K562 (cell line): ENCODE results near the gene SDSL. TPM values are rescaled to one million over a fixed set of nuclear protein-coding genes. Genes with fewer than 3 reads are reported as not detected.

ENCODE experiments used
- ATAC-seq: fragments of 200-7000 bp; cut with Tn5 transposase; 3 replicates; pipeline ENCODE4 v1.9.1; 2020; ENCODE audit warnings: moderate library complexity
- BruUV-seq: library from RNA; stranded (reverse); fragments of 400-500 nt; replicated peaks from 2 replicates; lab custom pipeline; 2021; lab: Mats Ljungman, UMichigan
- CTCF ChIA-PET: fragments of 300-600 bp; formaldehyde crosslinking; extraction: SDS; loops from one replicate; lab custom pipeline; 2021; ENCODE audit warnings: low intra/inter-chr PET ratio; lab: Yijun Ruan, JAX
- POLR2A ChIA-PET: fragments of 300-600, 350-650 bp; sonication (Branson Sonifier 250); formaldehyde crosslinking; extraction: SDS; loops from one replicate; lab custom pipeline; 2021; ENCODE audit warnings: antibody characterized with exemption, inconsistent platforms; lab: Yijun Ruan, JAX
- DNase-seq, 4 experiments: peaks; one replicate each; pipeline versions ENCODE4 v3.0.0 to v3.0.0-alpha.2; 2011 to 2018; ENCODE audit warnings: low spot score in 3 of 4, mixed read lengths in 3 of 4; ENCODE audit errors: extremely low read depth in 1 of 4
- FAIRE-seq: peaks from 2 replicates; lab custom pipeline; 2011; peaks lifted over from hg19 to GRCh38; lab: Jason Lieb, UNC
- H2AFZ ChIP-seq: 2 replicates; pipeline ENCODE4 v1.6.0; 2011; ENCODE audit warnings: low read depth, low read length, control low read depth, inconsistent platforms
- H3K27ac ChIP-seq: fragments of 200-600 bp; 3 replicates; pipeline ENCODE4 v1.8.0; 2011; ENCODE audit warnings: low read depth, mild to moderate bottlenecking, control low read depth, inconsistent platforms, low read length, moderate library complexity, mixed read lengths; ENCODE audit errors: extremely low read depth
- H3K27me3 ChIP-seq, 2 experiments: fragments of 300-600 bp in 1 of 2; 2 replicates in 1 of 2; 3 replicates in 1 of 2; pipeline versions ENCODE4 v1.6.0 to v1.8.0; 2011; ENCODE audit warnings: inconsistent platforms in 2 of 2, low read length in 2 of 2, mild to moderate bottlenecking in 1 of 2, mixed read lengths in 1 of 2, moderate library complexity in 1 of 2; ENCODE audit not compliant: control insufficient read depth in 2 of 2, insufficient read depth in 2 of 2
- H3K36me3 ChIP-seq: fragments of 300-600 bp; 3 replicates; pipeline ENCODE4 v1.8.0; 2011; ENCODE audit warnings: mild to moderate bottlenecking, low read length, inconsistent platforms; ENCODE audit not compliant: control insufficient read depth, insufficient read depth
- H3K4me1 ChIP-seq, 2 experiments: fragments of 200-600 bp in 1 of 2; replicated peaks in 1 of 2; 2 replicates in 1 of 2; 3 replicates in 1 of 2; pipeline versions ENCODE4 v1.5.1 to v1.8.0; 2011; ENCODE audit warnings: inconsistent platforms in 2 of 2, low read length in 2 of 2, mild to moderate bottlenecking in 1 of 2, mixed read lengths in 1 of 2, moderate library complexity in 1 of 2; ENCODE audit not compliant: control insufficient read depth in 2 of 2, insufficient read depth in 2 of 2
- H3K4me2 ChIP-seq: 2 replicates; pipeline ENCODE4 v1.6.1; 2011; ENCODE audit warnings: low read length, control low read depth, inconsistent platforms, mixed read lengths; ENCODE audit not compliant: insufficient read depth
- H3K4me3 ChIP-seq: fragments of 200-600 bp; sonication (generic), shearing (Covaris generic); 2 replicates; pipeline ENCODE4 v1.5.1; 2016; ENCODE audit warnings: control low read depth, inconsistent platforms
- H3K79me2 ChIP-seq: fragments of 200-600 bp; 3 replicates; pipeline ENCODE4 v1.8.0; 2011; ENCODE audit warnings: low read length, inconsistent platforms; ENCODE audit not compliant: control insufficient read depth, insufficient read depth
- H3K9ac ChIP-seq, 2 experiments: 2 replicates each; pipeline versions ENCODE4 v1.6.0 to v1.6.1; 2011; ENCODE audit warnings: low read depth in 2 of 2, low read length in 2 of 2, control low read depth in 1 of 2, inconsistent platforms in 1 of 2, mild to moderate bottlenecking in 1 of 2, mixed read lengths in 1 of 2; ENCODE audit not compliant: insufficient read depth in 1 of 2
- H3K9me1 ChIP-seq: one replicate; pipeline ENCODE4 v1.6.0; 2011; ENCODE audit warnings: inconsistent platforms, mild to moderate bottlenecking, low read length, moderate library complexity; ENCODE audit not compliant: control insufficient read depth, insufficient read depth
- H3K9me3 ChIP-seq: replicated peaks from 2 replicates; pipeline ENCODE4 v1.5.1; 2011; ENCODE audit warnings: low read depth, low read length, inconsistent platforms; ENCODE audit not compliant: control insufficient read depth, insufficient read depth
- H4K20me1 ChIP-seq: replicated peaks from 2 replicates; pipeline ENCODE4 v1.6.1; 2011; ENCODE audit warnings: low read length, inconsistent platforms, mixed read lengths; ENCODE audit not compliant: control insufficient read depth, insufficient read depth
- ADNP ChIP-seq: fragments of 200-800 bp; sonication (Bioruptor generic); IDR thresholded peaks from 2 replicates; pipeline ENCODE4 v1.6.1; 2016; ENCODE audit warnings: missing genetic modification characterization, missing compliant biosample characterization
- PRMT5 ChIP-seq: sonication (generic); formaldehyde crosslinking; IDR thresholded peaks from 2 replicates; pipeline ENCODE4 v1.5.0; 2020; ENCODE audit warnings: missing genetic modification reagents
- ZNF24 ChIP-seq: fragments of 450-650 bp; IDR thresholded peaks from 2 replicates; pipeline ENCODE4 v1.6.1; 2016
- WGBS: fragments of 100-300 bp; shearing (Covaris generic); methylation state at CpG from one replicate; pipeline ENCODE4 v1.1.6; 2016; ENCODE audit warnings: low coverage, mixed read lengths; ENCODE audit not compliant: insufficient coverage; ENCODE audit errors: missing lambda C conversion rate; 5-methylcytosine and 5-hydroxymethylcytosine counted together
- in situ Hi-C: fragments of 300-500 bp; cut with MboI; formaldehyde crosslinking; loops from 4 replicates; pipeline ENCODE4 v1.15.0; 2018; ENCODE audit warnings: inconsistent platforms, mixed read lengths
- intact Hi-C: fragments of 100-400 bp; cut with micrococcal nuclease; formaldehyde crosslinking; loops from 2 replicates; pipeline ENCODE4 v1.14.2; 2022
- polyA plus RNA-seq, 8 experiments: library from polyadenylated mRNA; depleted of rRNA in 4 of 8; stranded (reverse) in 5 of 8; unstranded in 3 of 8; fragments of >200 nt; fragmentation: Nextera tagmentation in 2 of 8; fragmentation: Illumina TruSeq in 1 of 8; extraction: Ambion mirVana in 2 of 8; extraction: Trizol in 1 of 8; gene quantifications; 2 replicates each; pipeline versions ENCODE4 v1.2.1 to v1.2.3, GENCODE V29; 2011 to 2014; ENCODE audit warnings: inconsistent platforms in 1 of 8, missing spikeins in 1 of 8
- total RNA-seq, 7 experiments: library from RNA; depleted of rRNA in 6 of 7; stranded (reverse); fragments of >200 nt in 6 of 7; fragmentation: Illumina TruSeq in 2 of 7; extraction: Trizol in 2 of 7; gene quantifications; 2 replicates each; pipeline versions ENCODE4 v1.2.1 to v1.2.3, GENCODE V29; 2011 to 2021; ENCODE audit warnings: low replicate concordance in 1 of 7

Gene SDSL
- total and polyA plus RNA-seq, 9 of the 15 experiments (the other 6 are each of a cell fraction or from before 2014, with no cell fraction given) = 0.31 to 11.0 (median 7.4) TPM

DNA sequence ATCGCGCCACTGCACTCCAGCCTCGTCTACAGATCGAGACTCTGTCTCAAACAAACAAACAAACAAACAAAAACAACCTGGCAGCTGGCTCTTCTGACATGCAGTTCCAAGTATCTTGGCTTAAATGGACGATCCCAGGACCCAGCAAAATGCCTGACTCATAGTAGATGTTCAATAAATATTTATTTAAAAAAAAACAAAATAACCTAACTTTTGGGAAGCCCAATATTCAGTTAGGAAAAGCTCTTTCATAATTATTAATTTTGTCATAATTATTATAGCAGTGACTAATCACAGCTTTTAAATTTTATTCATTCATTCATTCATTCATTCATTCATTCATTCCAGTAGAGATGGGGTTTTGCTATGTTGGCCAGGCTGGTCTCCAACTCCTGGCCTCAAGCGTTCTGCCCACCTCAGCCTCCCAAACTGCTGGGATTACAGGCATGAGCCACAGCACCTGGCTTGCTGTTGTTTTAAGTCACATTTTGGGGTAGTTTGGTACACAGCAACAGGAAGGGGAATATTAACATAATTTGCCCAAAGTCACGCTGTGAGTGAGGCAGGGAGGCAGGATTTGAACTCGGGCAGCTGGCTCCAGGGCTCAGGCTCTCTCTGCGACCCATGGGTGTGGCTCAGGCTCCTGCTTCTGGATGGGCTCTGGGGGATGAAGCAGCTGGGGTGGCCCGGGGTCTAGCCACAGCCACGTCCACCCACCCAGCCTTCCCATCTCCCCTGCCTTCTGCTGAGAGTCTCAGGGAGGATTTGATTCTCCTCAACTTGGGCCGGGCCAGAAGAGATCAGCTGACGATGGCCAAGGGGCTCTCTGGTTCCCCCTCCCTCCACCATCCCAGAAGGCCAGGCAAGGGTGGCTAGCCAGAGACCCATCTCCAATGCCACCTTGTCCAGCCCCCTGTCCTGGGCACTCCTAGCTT, 20.8 kb upstream of the SDSL start:
- Histone ChIP-seq H3K27ac (no peak overlapping the region), H3K4me2 (no peak overlapping the region), H3K4me3 (no peak overlapping the region), H3K79me2 (no peaks in the 10 kb centered on the region), H3K9me3 (no peaks in the 10 kb centered on the region), H3K9me1 (no peaks in the 10 kb centered on the region), H3K9ac (peak overlapping the region in 1 of 2 experiments; percentile 50; a peak in 1 of 4 replicates), H3K27me3 (peaks cover 0 to 8% of the 10 kb centered on the region in 2 experiments; a peak in 1 of 5 replicates), H4K20me1 (no peaks in the 10 kb centered on the region), H2AFZ (peak overlapping the region; percentile 47), H3K36me3 (no peaks in the 10 kb centered on the region), H3K4me1 (peaks cover 7 to 28% of the 10 kb centered on the region in 2 experiments; a peak in 4 of 5 replicates)
- DNase-seq = no peak
- in situ Hi-C loops = loop anchor here (25.0 kb wide), 1 partner anchor 214 kb away; the partner anchor contains the start of genes DDX54 and RITA1
- intact Hi-C loops = no loop called here
- CTCF ChIA-PET = no interaction called here
- POLR2A ChIA-PET = interaction anchor here (0.8 kb wide), 1 partner anchor 9 kb away, joined by 3 read pairs; no protein-coding TSS in a partner anchor
- ATAC-seq = no peak
- WGBS = 37% methylated on average over 13 of the region's 13 CpGs
- no peak for FAIRE-seq
- no TSS peak for BruUV-seq
- TF ChIP-seq ADNP (tag) = peak; percentile 51; the same call in 1 of the 2 replicates
- TF ChIP-seq ZNF24 = peak; percentile 94
- no peak for TF ChIP-seq PRMT5 (CRISPR knock-in tag)
